Astrocyte (in vitro differentiated cells and primary cell): ENCODE measurements around the gene MATN1.

ENCODE experiments used
- EZH2 ChIP-seq: IDR thresholded peaks from 2 replicates; pipeline ENCODE4 v1.6.1; 2012; ENCODE audit warnings: mild to moderate bottlenecking, low read length, inconsistent platforms; ENCODE audit not compliant: insufficient read depth
- TF ChIP-seq, protein P1 (sequence below): IDR thresholded peaks from 2 replicates; pipeline ENCODE4 v1.5.1; 2011; ENCODE audit warnings: low read depth, mild to moderate bottlenecking, inconsistent platforms, low read length, moderate library complexity; ENCODE audit not compliant: insufficient read depth

- TF ChIP-seq, protein P1, sequence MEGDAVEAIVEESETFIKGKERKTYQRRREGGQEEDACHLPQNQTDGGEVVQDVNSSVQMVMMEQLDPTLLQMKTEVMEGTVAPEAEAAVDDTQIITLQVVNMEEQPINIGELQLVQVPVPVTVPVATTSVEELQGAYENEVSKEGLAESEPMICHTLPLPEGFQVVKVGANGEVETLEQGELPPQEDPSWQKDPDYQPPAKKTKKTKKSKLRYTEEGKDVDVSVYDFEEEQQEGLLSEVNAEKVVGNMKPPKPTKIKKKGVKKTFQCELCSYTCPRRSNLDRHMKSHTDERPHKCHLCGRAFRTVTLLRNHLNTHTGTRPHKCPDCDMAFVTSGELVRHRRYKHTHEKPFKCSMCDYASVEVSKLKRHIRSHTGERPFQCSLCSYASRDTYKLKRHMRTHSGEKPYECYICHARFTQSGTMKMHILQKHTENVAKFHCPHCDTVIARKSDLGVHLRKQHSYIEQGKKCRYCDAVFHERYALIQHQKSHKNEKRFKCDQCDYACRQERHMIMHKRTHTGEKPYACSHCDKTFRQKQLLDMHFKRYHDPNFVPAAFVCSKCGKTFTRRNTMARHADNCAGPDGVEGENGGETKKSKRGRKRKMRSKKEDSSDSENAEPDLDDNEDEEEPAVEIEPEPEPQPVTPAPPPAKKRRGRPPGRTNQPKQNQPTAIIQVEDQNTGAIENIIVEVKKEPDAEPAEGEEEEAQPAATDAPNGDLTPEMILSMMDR: no peak
- TF ChIP-seq EZH2: no peak
Measured at GRCh38 chr1:30698401-30698981, 24.9 kb downstream of the MATN1 start.
